ENCODE measurements around the gene SLC22A12.

SLC22A12 gene

GRCh38 chr11:64627371-64627770 lies 36.4 kb downstream of the SLC22A12 start:
- TF ChIP-seq CTCF (IDR thresholded peaks at IDR 0.05; ENCODE audit: insufficient read depth, low read depth, low read length, missing control alignments), result no peak
- DNase-seq (ENCODE audit: low read depth), result no peak
- H3K4me3 ChIP-seq (ENCODE audit: low read depth, low read length), result no peak overlapping the region

GRCh38 chr11:64628596-64628995 lies 37.6 kb downstream of the SLC22A12 start:
- no peak for TF ChIP-seq CTCF (IDR thresholded peaks at IDR 0.05; ENCODE audit: insufficient read depth, low read depth, low read length, missing control alignments)
- H3K4me3 ChIP-seq (ENCODE audit: low read depth, low read length), result no peak overlapping the region
- no peak for DNase-seq (ENCODE audit: low read depth)

- no peak for DNase-seq (ENCODE audit: low read depth)
- no peak for TF ChIP-seq CTCF (IDR thresholded peaks at IDR 0.05; ENCODE audit: insufficient read depth, low read depth, low read length, missing control alignments)
- no peak overlapping the region for H3K4me3 ChIP-seq (ENCODE audit: low read depth, low read length)
These were observed 38.1 kb downstream of the SLC22A12 start for GRCh38 chr11:64629103-64629502.

- TF ChIP-seq CTCF (IDR thresholded peaks at IDR 0.05; ENCODE audit: insufficient read depth, low read depth, low read length, missing control alignments), result no peak
- no peak for DNase-seq (ENCODE audit: low read depth)
- H3K4me3 ChIP-seq (ENCODE audit: low read depth, low read length), result no peak overlapping the region
These were observed 39.0 kb downstream of the SLC22A12 start for GRCh38 chr11:64629796-64630562.

GRCh38 chr11:64631675-64632074 lies 40.7 kb downstream of the SLC22A12 start:
- no peak overlapping the region for H3K4me3 ChIP-seq (ENCODE audit: low read depth, low read length)
- no peak for DNase-seq (ENCODE audit: low read depth)
- no peak for TF ChIP-seq CTCF (IDR thresholded peaks at IDR 0.05; ENCODE audit: insufficient read depth, low read depth, low read length, missing control alignments)

- TF ChIP-seq CTCF (IDR thresholded peaks at IDR 0.05; ENCODE audit: insufficient read depth, low read depth, low read length, missing control alignments), result no peak
- DNase-seq (ENCODE audit: low read depth), result no peak
- no peak overlapping the region for H3K4me3 ChIP-seq (ENCODE audit: low read depth, low read length)
These were observed 41.2 kb downstream of the SLC22A12 start for GRCh38 chr11:64632237-64632636.

GRCh38 chr11:64632654-64633053 lies 41.6 kb downstream of the SLC22A12 start:
- no peak overlapping the region for H3K4me3 ChIP-seq (ENCODE audit: low read depth, low read length)
- no peak for TF ChIP-seq CTCF (IDR thresholded peaks at IDR 0.05; ENCODE audit: insufficient read depth, low read depth, low read length, missing control alignments)
- DNase-seq (ENCODE audit: low read depth), result no peak
